ENCODE measurements around the gene CYP2U1. TPM values are rescaled to one million over a fixed set of nuclear protein-coding genes. Genes with fewer than 3 reads are reported as not detected.

CYP2U1 gene
- total and polyA plus RNA-seq, 9 of the 15 experiments (the other 6 are each of a cell fraction or from before 2014, with no cell fraction given), result 0.03 to 0.15 (median 0.07) TPM

- no peak for TF ChIP-seq THRA (IDR thresholded peaks at IDR 0.05)
- TF ChIP-seq ETS2 (tag; IDR thresholded peaks at IDR 0.05; ENCODE audit: borderline replicate concordance, poor library complexity, severe bottlenecking), result no peak
- no peak for TF ChIP-seq PHF20 (IDR thresholded peaks at IDR 0.05; ENCODE audit: partially characterized antibody)
- TF ChIP-seq NONO (IDR thresholded peaks at IDR 0.05; ENCODE audit: low read depth in 2 of 2, low read length in 1 of 2), result no peak
- TF ChIP-seq, protein P1, sequence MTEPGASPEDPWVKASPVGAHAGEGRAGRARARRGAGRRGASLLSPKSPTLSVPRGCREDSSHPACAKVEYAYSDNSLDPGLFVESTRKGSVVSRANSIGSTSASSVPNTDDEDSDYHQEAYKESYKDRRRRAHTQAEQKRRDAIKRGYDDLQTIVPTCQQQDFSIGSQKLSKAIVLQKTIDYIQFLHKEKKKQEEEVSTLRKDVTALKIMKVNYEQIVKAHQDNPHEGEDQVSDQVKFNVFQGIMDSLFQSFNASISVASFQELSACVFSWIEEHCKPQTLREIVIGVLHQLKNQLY (CRISPR knock-in tag; conservative IDR thresholded peaks at IDR 0.05), result no peak
- TF ChIP-seq BCOR (IDR thresholded peaks at IDR 0.05), result no peak
- no peak for TF ChIP-seq PML (IDR thresholded peaks at IDR 0.05; ENCODE audit: low read length)
- TF ChIP-seq, protein P2, sequence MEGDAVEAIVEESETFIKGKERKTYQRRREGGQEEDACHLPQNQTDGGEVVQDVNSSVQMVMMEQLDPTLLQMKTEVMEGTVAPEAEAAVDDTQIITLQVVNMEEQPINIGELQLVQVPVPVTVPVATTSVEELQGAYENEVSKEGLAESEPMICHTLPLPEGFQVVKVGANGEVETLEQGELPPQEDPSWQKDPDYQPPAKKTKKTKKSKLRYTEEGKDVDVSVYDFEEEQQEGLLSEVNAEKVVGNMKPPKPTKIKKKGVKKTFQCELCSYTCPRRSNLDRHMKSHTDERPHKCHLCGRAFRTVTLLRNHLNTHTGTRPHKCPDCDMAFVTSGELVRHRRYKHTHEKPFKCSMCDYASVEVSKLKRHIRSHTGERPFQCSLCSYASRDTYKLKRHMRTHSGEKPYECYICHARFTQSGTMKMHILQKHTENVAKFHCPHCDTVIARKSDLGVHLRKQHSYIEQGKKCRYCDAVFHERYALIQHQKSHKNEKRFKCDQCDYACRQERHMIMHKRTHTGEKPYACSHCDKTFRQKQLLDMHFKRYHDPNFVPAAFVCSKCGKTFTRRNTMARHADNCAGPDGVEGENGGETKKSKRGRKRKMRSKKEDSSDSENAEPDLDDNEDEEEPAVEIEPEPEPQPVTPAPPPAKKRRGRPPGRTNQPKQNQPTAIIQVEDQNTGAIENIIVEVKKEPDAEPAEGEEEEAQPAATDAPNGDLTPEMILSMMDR (IDR thresholded peaks at IDR 0.05 in 2 of 3, conservative IDR thresholded peaks at IDR 0.05 in 1 of 3; ENCODE audit: insufficient read depth in 2 of 3, low read depth in 1 of 3, low read length in 3 of 3), result no peak
- no peak for TF ChIP-seq ZKSCAN8 (CRISPR knock-in tag; IDR thresholded peaks at IDR 0.05)
- TF ChIP-seq ZNF324 (CRISPR knock-in tag; IDR thresholded peaks at IDR 0.05), result no peak
Measured at GRCh38 chr4:107897823-107898222, 33.5 kb upstream of the CYP2U1 start (continued).
